HepG2 (cell line): ENCODE data around the gene TSTD2. TPM values are rescaled to one million over a fixed set of nuclear protein-coding genes. Genes with fewer than 3 reads are reported as not detected.

ENCODE experiments used
- CREBL2 ChIP-seq: sonication (generic); formaldehyde crosslinking; IDR thresholded peaks from 2 replicates; pipeline ENCODE4 v1.8.1; 2023; ENCODE audit warnings: missing genetic modification reagents, mild to moderate bottlenecking, borderline replicate concordance
- DDIT3 ChIP-seq: sonication (generic); formaldehyde crosslinking; IDR thresholded peaks from 2 replicates; pipeline ENCODE4 v1.4.0; 2020; ENCODE audit warnings: mild to moderate bottlenecking, missing genetic modification reagents
- FOXO4 ChIP-seq: sonication (generic); formaldehyde crosslinking; conservative IDR thresholded peaks from 2 replicates; pipeline ENCODE4 v1.8.1; 2023; ENCODE audit warnings: missing genetic modification reagents
- GATAD2A ChIP-seq: IDR thresholded peaks from 2 replicates; pipeline ENCODE4 v1.6.1; 2016
- HNRNPK ChIP-seq: fragments of 200-400 bp; formaldehyde crosslinking; IDR thresholded peaks from 2 replicates; pipeline ENCODE4 v1.6.1; 2018; ENCODE audit warnings: low read length, low read depth, moderate library complexity, mild to moderate bottlenecking; ENCODE audit not compliant: poor library complexity, severe bottlenecking
- KLF16 ChIP-seq, 2 experiments: sonication (generic) in 1 of 2; formaldehyde crosslinking in 1 of 2; IDR thresholded peaks; 2 replicates each; pipeline versions ENCODE4 v1.6.1 to v1.8.0; 2016 to 2023; ENCODE audit warnings: missing genetic modification reagents in 2 of 2, missing compliant biosample characterization in 1 of 2
- MEIS2 ChIP-seq: sonication (generic); formaldehyde crosslinking; IDR thresholded peaks from 2 replicates; pipeline ENCODE4 v1.9.0; 2021; ENCODE audit warnings: mild to moderate bottlenecking, missing genetic modification reagents
- PCBP1 ChIP-seq: fragments of 200-400 bp; formaldehyde crosslinking; IDR thresholded peaks from 2 replicates; pipeline ENCODE4 v1.6.1; 2017; ENCODE audit warnings: mild to moderate bottlenecking, low read depth, low read length, borderline replicate concordance
- PHF20 ChIP-seq: sonication (generic); formaldehyde crosslinking; IDR thresholded peaks from 2 replicates; pipeline ENCODE4 v1.5.0; 2020; ENCODE audit warnings: mild to moderate bottlenecking, missing genetic modification reagents
- SNAPC4 ChIP-seq: sonication (generic); formaldehyde crosslinking; IDR thresholded peaks from 2 replicates; pipeline ENCODE4 v1.4.0; 2020; ENCODE audit warnings: mild to moderate bottlenecking, missing genetic modification reagents
- TCF7 ChIP-seq: sonication (generic); IDR thresholded peaks from 2 replicates; pipeline ENCODE4 v1.6.1; 2016; ENCODE audit warnings: antibody characterized with exemption, low read depth
- TFDP1 ChIP-seq: IDR thresholded peaks from 2 replicates; pipeline ENCODE4 v1.6.1; 2016; ENCODE audit warnings: missing compliant biosample characterization, missing genetic modification reagents, borderline replicate concordance
- ZFP91 ChIP-seq: sonication (generic); formaldehyde crosslinking; IDR thresholded peaks from 2 replicates; pipeline ENCODE4 v1.9.0; 2022; ENCODE audit warnings: missing genetic modification reagents, mild to moderate bottlenecking, borderline replicate concordance
- ZFY ChIP-seq: sonication (generic); formaldehyde crosslinking; IDR thresholded peaks from 2 replicates; pipeline ENCODE4 v1.4.0; 2020; ENCODE audit warnings: missing genetic modification reagents
- ZNF17 ChIP-seq: sonication (generic); formaldehyde crosslinking; IDR thresholded peaks from 2 replicates; pipeline ENCODE4 v1.5.0; 2020; ENCODE audit warnings: mild to moderate bottlenecking, missing genetic modification reagents
- ZNF34 ChIP-seq: sonication (generic); formaldehyde crosslinking; IDR thresholded peaks from 2 replicates; pipeline ENCODE4 v1.4.0; 2020; ENCODE audit warnings: mild to moderate bottlenecking, missing genetic modification reagents, borderline replicate concordance
- ZNF703 ChIP-seq: sonication (generic); formaldehyde crosslinking; IDR thresholded peaks from 2 replicates; pipeline ENCODE4 v1.5.1; 2020; ENCODE audit warnings: missing genetic modification reagents, mild to moderate bottlenecking, moderate library complexity, borderline replicate concordance
- ZSCAN29 ChIP-seq: sonication (generic); formaldehyde crosslinking; conservative IDR thresholded peaks from 2 replicates; pipeline ENCODE4 v1.4.0; 2020; ENCODE audit warnings: mild to moderate bottlenecking, missing genetic modification reagents
- polyA plus RNA-seq, 8 experiments: library from polyadenylated mRNA; depleted of rRNA in 3 of 8; stranded (reverse) in 7 of 8; unstranded in 1 of 8; fragments of >200 nt; fragmentation: Illumina TruSeq in 4 of 8; extraction: Trizol in 4 of 8; gene quantifications; 2 replicates each; pipeline versions ENCODE4 v1.2.1 to v1.2.3, GENCODE V29; 2011 to 2016; ENCODE audit warnings: low read depth in 4 of 8, missing spikeins in 1 of 8, mixed read lengths in 1 of 8; ENCODE audit not compliant: insufficient read depth in 1 of 8
- total RNA-seq, 5 experiments: library from RNA; depleted of rRNA; stranded (reverse); fragments of >200 nt; fragmentation: Illumina TruSeq; extraction: Trizol; gene quantifications; 2 replicates each; pipeline ENCODE4 v1.2.3, GENCODE V29; 2016; ENCODE audit warnings: low read depth in 1 of 5

Gene TSTD2
- total and polyA plus RNA-seq, 2 of the 13 experiments (the other 11 are each of a cell fraction or from before 2014, with no cell fraction given) = 16.0 to 23.1 TPM

- TF ChIP-seq CREBL2 (CRISPR knock-in tag) (peak; percentile 79; the same call in 1 of the 2 replicates), DDIT3 (no peak), TCF7 (no peak; the same call in 1 of the 2 replicates), GATAD2A (CRISPR knock-in tag) (peak; percentile 63; the same call in 1 of the 2 replicates), ZFP91 (peak; percentile 96), ZSCAN29 (CRISPR knock-in tag) (no peak; the same call in 1 of the 2 replicates), ZNF703 (CRISPR knock-in tag) (no peak; the same call in 1 of the 2 replicates), PCBP1 (no peak), TFDP1 (CRISPR knock-in tag) (peak; percentile 87; the same call in 1 of the 2 replicates), SNAPC4 (CRISPR knock-in tag) (no peak; the same call in 1 of the 2 replicates), KLF16 (CRISPR knock-in tag; IDR thresholded peaks at IDR 0.05) (peak in 1 of 2 experiments; percentile 67; a peak in 2 of 4 replicates), FOXO4 (CRISPR knock-in tag) (no peak), PHF20 (CRISPR knock-in tag) (peak; percentile 91), ZFY (CRISPR knock-in tag) (peak; percentile 69), HNRNPK (peak; percentile 11), MEIS2 (CRISPR knock-in tag) (no peak; the same call in 1 of the 2 replicates), ZNF34 (CRISPR knock-in tag) (no peak), ZNF17 (no peak)
Observed at GRCh38 chr9:97632985-97633858, at the start of gene TSTD2, which contains the start of gene NCBP1 (continued).
